Measurements from ENCODE around the gene EIF4ENIF1.
"Not testable (repeated sequence)": the region's sequence is repeated elsewhere in the genome, so short reads cannot be mapped to it uniquely, and the experiment has no call there.

The EIF4ENIF1 gene

GRCh38 chr22:31443516-31443915 is 46.1 kb downstream of the EIF4ENIF1 start:
- no peak for DNase-seq (ENCODE audit: low read depth in 3 of 3, low spot score in 1 of 3)

- no peak for DNase-seq (ENCODE audit: low read depth in 3 of 3, low spot score in 1 of 3)
These were observed 46.7 kb downstream of the EIF4ENIF1 start for GRCh38 chr22:31442768-31443489.

DNA sequence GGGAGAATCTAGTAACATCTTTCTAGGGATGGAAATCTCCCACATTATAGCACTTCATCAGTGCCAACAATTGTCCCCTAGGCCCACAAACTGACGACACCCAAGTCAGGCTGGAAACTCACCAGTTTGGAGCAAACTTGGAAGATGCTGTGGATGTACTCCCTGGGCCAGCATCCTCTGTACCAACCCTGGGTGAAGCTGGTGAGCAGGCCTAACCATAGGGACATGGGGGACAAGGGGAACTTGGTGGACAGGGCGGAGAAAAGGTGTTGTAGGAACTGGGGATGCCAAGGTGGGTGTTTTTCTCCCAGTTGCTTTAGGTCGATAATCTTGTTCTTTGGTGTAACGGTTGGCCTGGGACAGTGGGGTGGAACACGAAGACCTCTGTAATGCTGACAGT is 48.0 kb downstream of the EIF4ENIF1 start:
- DNase-seq (ENCODE audit: low read depth in 3 of 3, low spot score in 1 of 3): no peak

DNA sequence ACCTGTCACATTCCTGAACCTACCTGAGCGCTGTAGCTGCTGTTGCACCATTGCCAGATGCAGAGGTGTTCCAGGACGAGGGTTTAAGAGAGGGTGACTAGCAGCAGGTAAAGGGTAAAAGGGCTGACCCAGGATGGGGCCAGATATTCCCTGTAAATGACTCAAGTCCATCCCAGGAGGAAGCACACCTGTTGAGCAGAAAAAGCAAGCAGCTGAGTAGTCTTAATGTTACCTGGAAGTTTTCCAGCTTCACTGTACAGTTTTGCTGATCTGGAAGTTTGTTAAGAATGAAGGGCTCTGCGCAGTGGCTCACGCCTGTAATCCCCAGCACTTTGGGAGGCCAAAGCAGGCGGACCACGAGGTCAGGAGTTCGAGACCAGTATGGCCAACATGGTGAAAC is 49.0 kb downstream of the EIF4ENIF1 start:
- no peak for DNase-seq (ENCODE audit: low read depth in 3 of 3, low spot score in 1 of 3)

DNA sequence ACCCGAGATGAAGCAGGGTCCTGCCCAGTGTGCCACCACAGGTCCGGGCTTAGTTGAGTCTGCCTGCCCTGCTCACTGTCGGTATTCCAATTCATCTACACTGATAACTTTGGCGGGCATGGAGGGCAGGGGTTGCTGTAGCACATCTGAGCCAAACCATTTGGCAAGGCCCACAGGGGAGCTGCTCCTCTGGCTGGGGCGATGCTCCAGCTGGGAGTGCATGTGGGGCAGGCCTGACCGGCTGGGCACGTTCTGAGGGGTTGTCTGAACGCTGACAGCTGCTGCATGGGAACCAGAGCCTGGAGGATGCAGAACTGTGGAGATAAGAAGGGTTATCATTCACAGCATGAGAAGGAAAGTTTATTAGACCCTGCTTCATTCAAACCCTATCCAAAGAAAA is 49.8 kb downstream of the EIF4ENIF1 start:
- DNase-seq (ENCODE audit: low read depth in 3 of 3, low spot score in 1 of 3): no peak

DNA sequence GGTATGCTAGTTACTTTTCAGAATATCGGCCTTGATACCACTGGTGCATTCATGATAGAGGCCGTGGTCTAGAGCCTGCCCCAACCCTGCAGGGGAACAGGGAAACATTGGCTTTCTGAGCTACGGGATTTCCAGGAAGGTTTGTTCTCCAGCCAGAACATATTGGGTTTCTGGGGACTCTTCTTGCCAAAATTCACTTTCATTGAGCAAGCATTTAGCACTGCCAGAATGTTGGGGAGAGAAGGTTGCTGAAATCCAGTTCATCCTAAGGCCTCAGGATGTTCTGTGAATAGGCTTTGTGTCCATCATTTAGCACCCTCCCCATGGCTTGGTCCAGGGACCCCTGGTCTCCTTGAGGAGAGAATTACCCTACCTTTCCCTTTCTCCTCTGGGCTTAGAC is 53.5 kb downstream of the EIF4ENIF1 start:
- DNase-seq (ENCODE audit: low read depth in 3 of 3, low spot score in 1 of 3): no peak

GRCh38 chr22:31431950-31432349 is 57.7 kb downstream of the EIF4ENIF1 start:
- DNase-seq (ENCODE audit: low read depth in 3 of 3, low spot score in 1 of 3): no peak

DNA sequence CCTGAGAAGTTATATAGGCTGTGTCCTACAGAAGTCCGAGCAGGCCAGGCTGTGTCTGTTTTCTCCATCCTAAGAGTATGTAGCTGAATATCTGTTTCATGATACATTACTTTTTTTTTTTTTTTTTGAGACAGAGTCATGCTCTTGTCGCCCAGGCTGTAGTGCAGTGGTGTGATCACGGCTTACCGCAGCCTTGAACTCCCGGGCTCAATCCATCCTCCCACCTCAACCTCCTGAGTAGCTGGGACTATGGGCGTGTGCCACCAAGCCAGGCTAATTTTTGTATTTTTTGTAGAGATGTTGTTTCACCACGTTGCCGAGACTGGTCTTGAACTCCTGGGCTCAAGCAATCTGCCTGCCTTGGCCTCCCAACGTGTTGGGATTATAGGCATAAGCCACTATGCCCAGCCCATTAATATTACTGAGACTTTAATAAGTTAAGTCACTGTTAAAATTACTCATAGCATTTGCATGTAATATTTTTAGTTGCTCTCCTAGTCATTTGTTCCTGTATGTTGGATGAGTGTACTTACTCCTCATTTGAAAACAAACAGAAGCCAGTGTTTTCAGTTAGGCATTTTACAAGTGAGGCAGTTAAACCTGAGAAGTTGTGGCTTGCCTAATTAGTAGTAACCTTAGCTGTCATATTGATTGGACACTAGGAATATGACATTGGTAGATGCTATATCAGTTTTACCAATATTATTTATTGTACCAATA is 64.2 kb downstream of the EIF4ENIF1 start:
- no peak for DNase-seq (ENCODE audit: low read depth in 3 of 3, low spot score in 1 of 3)

- not testable (repeated sequence) for DNase-seq (ENCODE audit: low read depth in 3 of 3, low spot score in 1 of 3)
These were observed 87.3 kb downstream of the EIF4ENIF1 start for GRCh38 chr22:31402350-31402749.

DNA sequence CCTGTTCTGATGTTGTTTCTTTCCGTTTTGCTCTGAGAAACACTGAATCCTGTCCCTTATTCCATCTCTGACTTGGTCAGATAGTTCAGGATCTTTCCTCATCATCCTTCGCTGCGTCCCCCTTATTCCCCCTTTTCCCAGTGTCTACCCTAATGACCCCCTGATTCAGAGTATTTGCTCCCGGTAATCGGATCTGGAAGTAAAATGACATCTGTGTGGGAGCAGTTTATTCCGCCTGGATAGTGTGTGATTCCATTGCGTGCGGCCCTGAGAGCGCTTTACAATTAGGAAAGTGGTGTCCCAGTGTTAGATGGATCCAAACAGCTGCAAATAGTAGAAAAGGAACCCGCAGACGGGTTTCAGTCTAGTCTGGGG is 89.6 kb downstream of the EIF4ENIF1 start:
- DNase-seq (ENCODE audit: low read depth in 3 of 3, low spot score in 1 of 3): no peak

GRCh38 chr22:31399211-31400022 is 90.2 kb downstream of the EIF4ENIF1 start, which contains the start of gene DRG1:
Gene DRG1 (plus strand): TSS chr22:31399604. CDS start chr22:31399684, 80 bp downstream.
- DNase-seq (ENCODE audit: low read depth in 3 of 3, low spot score in 1 of 3): peak; percentile 90 to 96 (median 90)

DNA sequence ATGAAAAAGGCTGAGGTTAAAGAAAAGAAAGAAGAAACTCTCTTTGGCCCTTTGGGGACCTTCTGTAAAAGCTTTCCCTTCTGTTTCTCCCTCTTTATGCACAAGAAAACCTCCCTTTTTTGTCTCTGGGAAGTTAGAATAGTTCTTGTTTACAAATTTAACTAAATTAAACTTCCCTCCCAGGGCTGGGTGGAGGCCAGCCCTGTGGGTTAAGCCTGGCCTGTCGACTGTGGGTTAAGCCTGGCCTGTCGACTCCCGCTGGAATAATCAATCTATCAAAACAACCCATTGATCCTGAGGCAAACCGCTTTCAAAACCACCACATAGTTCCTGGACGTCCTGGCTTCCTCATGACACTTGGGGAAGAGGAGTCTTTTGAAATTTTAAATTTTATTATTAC is 91.4 kb downstream of the EIF4ENIF1 start:
- DNase-seq (ENCODE audit: low read depth in 3 of 3, low spot score in 1 of 3): no peak

GRCh38 chr22:31394326-31394725 is 95.3 kb downstream of the EIF4ENIF1 start:
- no peak for DNase-seq (ENCODE audit: low read depth in 3 of 3, low spot score in 1 of 3)

GRCh38 chr22:31393893-31394292 is 95.7 kb downstream of the EIF4ENIF1 start:
- no peak for DNase-seq (ENCODE audit: low read depth in 3 of 3, low spot score in 1 of 3)
